ENCODE measurements around the gene LIMS1. TPM values are rescaled to one million over a fixed set of nuclear protein-coding genes. Genes with fewer than 3 reads are reported as not detected.
"Not testable (repeated sequence)": the region's sequence is repeated elsewhere in the genome, so short reads cannot be mapped to it uniquely, and the experiment has no call there.

The LIMS1 gene
- polyA plus RNA-seq, 4 donors = 8.3 to 51.4 (median 21.7) TPM

DNA sequence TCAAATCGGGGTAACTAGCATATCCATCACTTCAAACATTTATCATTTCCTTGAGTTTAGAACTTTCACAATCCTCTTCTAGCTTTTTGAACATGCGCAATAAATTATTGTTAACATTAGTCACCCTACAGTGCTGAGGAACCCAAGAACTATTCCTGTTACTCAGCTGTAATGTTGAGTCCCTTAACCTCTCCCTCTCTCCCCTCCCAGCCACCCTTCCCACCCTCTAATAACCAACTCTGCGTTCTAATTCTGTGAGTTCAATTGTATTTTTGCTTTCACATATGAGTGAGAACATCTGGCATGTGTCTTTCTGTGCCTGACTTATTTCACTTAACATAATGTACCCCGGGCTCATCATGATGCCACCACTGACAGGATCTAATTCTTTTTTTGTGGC lies 106.5 kb downstream of the LIMS1 start:
- Histone ChIP-seq H3K4me3 (ENCODE audit: low read depth in 1 of 3, low read length in 3 of 3) (no peak overlapping the region), H3K36me3 (ENCODE audit: control insufficient read depth in 3 of 3, insufficient read depth in 2 of 3, low read depth in 1 of 3, low read length in 3 of 3) (peaks cover 0 to 9% (median 0%) of the 10 kb centered on the region in 3 donors), H3K27me3 (ENCODE audit: control insufficient read depth in 3 of 3, insufficient read depth in 3 of 3, low read length in 3 of 3) (no peaks in the 10 kb centered on the region), H3K27ac (ENCODE audit: low read depth in 1 of 3, low read length in 2 of 3) (no peak overlapping the region), H3K9me3 (ENCODE audit: control insufficient read depth in 2 of 2, insufficient read depth in 1 of 2, low read depth in 1 of 2, low read length in 1 of 2) (peaks cover 0 to 16% of the 10 kb centered on the region in 2 donors), H3K4me1 (ENCODE audit: control insufficient read depth in 3 of 3, insufficient read depth in 2 of 3, low read depth in 1 of 3, low read length in 2 of 3) (peaks cover 5 to 19% (median 12%) of the 10 kb centered on the region in 3 donors)
- no peak for DNase-seq
- FAIRE-seq = no peak
- WGBS, 3 donors = 55 to 86% (median 76%) methylated on average over 4 of the region's 4 CpGs

DNA sequence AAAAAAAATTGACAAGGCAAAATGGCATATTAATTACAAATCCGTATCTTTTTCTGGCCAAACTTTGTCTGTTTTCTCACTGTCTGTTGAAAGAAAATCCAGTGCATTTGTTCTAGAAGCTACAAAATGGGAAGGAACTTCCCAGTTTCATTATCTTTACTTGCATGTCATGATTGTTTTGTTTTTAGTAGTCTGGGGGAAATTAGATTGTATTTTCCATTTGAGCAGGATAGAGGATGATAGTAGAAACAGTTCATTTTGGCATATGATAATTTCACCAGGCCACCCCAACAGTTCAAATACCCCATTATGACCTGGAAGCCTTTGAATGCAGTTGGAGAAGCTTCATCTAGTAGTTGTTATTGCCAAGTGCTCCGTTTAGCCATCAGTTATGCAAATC lies 107.5 kb downstream of the LIMS1 start:
- Histone ChIP-seq H3K27me3 (ENCODE audit: control insufficient read depth in 3 of 3, insufficient read depth in 3 of 3, low read length in 3 of 3) (no peaks in the 10 kb centered on the region), H3K36me3 (ENCODE audit: control insufficient read depth in 3 of 3, insufficient read depth in 2 of 3, low read depth in 1 of 3, low read length in 3 of 3) (peaks cover 0 to 9% (median 0%) of the 10 kb centered on the region in 3 donors), H3K27ac (ENCODE audit: low read depth in 1 of 3, low read length in 2 of 3) (no peak overlapping the region), H3K9me3 (ENCODE audit: control insufficient read depth in 2 of 2, insufficient read depth in 1 of 2, low read depth in 1 of 2, low read length in 1 of 2) (peaks cover 0 to 18% of the 10 kb centered on the region in 2 donors), H3K4me1 (ENCODE audit: control insufficient read depth in 3 of 3, insufficient read depth in 2 of 3, low read depth in 1 of 3, low read length in 2 of 3) (peaks cover under 1 to 9% (median 4%) of the 10 kb centered on the region in 3 donors), H3K4me3 (ENCODE audit: low read depth in 1 of 3, low read length in 3 of 3) (no peak overlapping the region)
- DNase-seq (no peak), FAIRE-seq (no peak)
- 65 to 88% (median 78%) methylated on average over 2 of the region's 2 CpGs for WGBS, 3 donors

DNA sequence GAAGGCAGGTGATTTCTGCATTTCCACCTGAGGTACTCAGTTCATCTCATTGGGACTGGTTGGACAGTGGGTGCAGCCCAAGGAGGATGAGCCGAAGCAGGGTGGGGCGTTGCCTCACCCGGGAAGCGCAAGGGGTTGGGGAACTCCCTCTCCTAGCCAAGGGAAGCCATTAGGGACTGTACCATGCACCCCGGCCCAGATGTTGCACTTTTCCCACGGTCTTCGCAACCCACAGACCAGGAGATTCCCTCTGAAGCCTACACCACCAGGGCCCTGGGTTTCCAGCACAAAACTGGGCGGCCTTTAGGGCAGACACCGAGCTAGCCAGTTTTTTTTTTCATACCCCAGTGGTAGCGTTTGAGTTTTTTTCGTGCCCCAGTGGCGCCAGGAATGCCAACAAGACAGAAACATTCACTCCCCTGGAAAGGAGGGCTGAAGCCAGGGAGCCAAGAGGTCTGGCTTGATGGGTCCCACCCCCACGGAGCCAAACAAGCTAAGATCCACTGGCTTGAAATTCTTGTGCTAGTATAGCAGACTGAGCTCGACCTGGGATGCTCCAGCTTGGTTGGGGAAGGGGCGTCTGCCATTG lies 109.1 kb downstream of the LIMS1 start:
- Histone ChIP-seq H3K36me3 (ENCODE audit: control insufficient read depth in 3 of 3, insufficient read depth in 2 of 3, low read depth in 1 of 3, low read length in 3 of 3) (peaks cover 0 to 9% (median 0%) of the 10 kb centered on the region in 3 donors), H3K27ac (ENCODE audit: low read depth in 1 of 3, low read length in 2 of 3) (no peak overlapping the region), H3K4me3 (ENCODE audit: low read depth in 1 of 3, low read length in 3 of 3) (no peak overlapping the region), H3K9me3 (ENCODE audit: control insufficient read depth in 2 of 2, insufficient read depth in 1 of 2, low read depth in 1 of 2, low read length in 1 of 2) (peaks cover 0 to 18% of the 10 kb centered on the region in 2 donors), H3K4me1 (ENCODE audit: control insufficient read depth in 3 of 3, insufficient read depth in 2 of 3, low read depth in 1 of 3, low read length in 2 of 3) (peaks cover 0 to under 1% (median 0%) of the 10 kb centered on the region in 3 donors), H3K27me3 (ENCODE audit: control insufficient read depth in 3 of 3, insufficient read depth in 3 of 3, low read length in 3 of 3) (no peaks in the 10 kb centered on the region)
- no peak for FAIRE-seq
- WGBS, 3 donors = 92 to 93% (median 93%) methylated on average over 15 of the region's 15 CpGs
- DNase-seq = no peak

DNA sequence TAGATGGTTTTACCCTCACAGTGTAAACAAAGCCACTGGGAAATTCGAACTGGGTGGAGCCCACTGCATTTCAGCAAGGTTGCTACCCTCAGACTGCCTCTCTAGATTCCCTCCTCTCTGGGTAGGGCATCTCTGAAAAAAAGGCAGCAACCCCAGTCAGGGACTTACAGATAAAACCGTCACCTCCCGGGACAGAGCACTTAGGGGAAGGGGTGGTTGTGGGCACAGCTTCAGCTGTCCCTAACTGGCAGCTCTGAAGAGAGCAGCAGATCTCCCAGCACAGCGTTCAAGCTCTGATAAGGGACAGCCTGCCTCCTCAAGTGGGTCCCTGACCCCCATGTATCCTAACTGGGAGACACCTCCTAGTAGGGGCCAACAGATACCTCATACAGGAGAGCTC lies 109.6 kb downstream of the LIMS1 start:
- 95 to 98% (median 95%) methylated on average over 4 of the region's 4 CpGs for WGBS, 3 donors
- H3K36me3 ChIP-seq (ENCODE audit: control insufficient read depth in 3 of 3, insufficient read depth in 2 of 3, low read depth in 1 of 3, low read length in 3 of 3); H3K4me3 ChIP-seq (ENCODE audit: low read depth in 1 of 3, low read length in 3 of 3); FAIRE-seq; H3K27ac ChIP-seq (ENCODE audit: low read depth in 1 of 3, low read length in 2 of 3); DNase-seq; H3K4me1 ChIP-seq (ENCODE audit: control insufficient read depth in 3 of 3, insufficient read depth in 2 of 3, low read depth in 1 of 3, low read length in 2 of 3); H3K27me3 ChIP-seq (ENCODE audit: control insufficient read depth in 3 of 3, insufficient read depth in 3 of 3, low read length in 3 of 3): not testable (repeated sequence)
- H3K9me3 ChIP-seq (ENCODE audit: control insufficient read depth in 2 of 2, insufficient read depth in 1 of 2, low read depth in 1 of 2, low read length in 1 of 2) = peaks cover 0 to 18% of the 10 kb centered on the region in 2 donors

DNA sequence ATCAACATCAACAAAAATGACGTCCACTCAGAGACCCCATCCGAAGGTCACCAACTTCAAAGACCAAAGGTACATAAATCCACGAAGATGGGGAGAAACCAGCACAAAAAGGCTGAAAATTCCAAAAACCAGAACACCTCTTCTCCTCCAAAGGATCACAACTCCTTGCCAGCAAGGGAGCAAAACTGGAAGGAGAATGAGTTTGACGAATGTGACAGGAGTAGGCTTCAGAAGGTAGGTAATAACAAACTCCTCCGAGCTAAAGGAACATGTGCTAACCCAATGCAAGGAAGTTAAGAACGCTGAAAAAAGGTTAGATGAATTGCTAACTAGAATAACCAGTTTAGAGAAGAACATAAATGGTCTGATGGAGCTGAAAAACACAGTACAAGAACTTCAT lies 110.2 kb downstream of the LIMS1 start:
- not testable (repeated sequence) for FAIRE-seq

DNA sequence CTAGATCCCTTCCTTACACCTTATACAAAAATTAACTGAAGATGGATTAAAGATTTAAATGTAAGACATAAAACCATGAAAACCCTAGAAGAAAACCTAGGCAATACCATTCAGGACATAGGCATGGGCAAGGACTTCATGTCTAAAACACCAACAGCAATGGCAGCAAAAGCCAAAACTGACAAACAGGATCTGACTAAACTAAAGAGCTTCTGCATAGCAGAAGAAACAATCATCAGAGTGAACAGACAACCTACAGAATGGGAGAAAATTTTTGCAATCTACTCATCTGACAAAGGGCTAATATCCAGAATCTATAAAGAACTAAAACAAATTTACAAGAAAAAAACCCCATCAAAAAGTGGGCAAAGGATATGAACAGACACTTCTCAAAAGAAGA lies 114.5 kb downstream of the LIMS1 start:
- H3K9me3 ChIP-seq (ENCODE audit: control insufficient read depth in 2 of 2, insufficient read depth in 1 of 2, low read depth in 1 of 2, low read length in 1 of 2); H3K27me3 ChIP-seq (ENCODE audit: control insufficient read depth in 3 of 3, insufficient read depth in 3 of 3, low read length in 3 of 3); DNase-seq; H3K36me3 ChIP-seq (ENCODE audit: control insufficient read depth in 3 of 3, insufficient read depth in 2 of 3, low read depth in 1 of 3, low read length in 3 of 3); H3K27ac ChIP-seq (ENCODE audit: low read depth in 1 of 3, low read length in 2 of 3); FAIRE-seq; H3K4me3 ChIP-seq (ENCODE audit: low read depth in 1 of 3, low read length in 3 of 3); H3K4me1 ChIP-seq (ENCODE audit: control insufficient read depth in 3 of 3, insufficient read depth in 2 of 3, low read depth in 1 of 3, low read length in 2 of 3): not testable (repeated sequence)

More for the DNA sequence above, 110.2 kb downstream of the LIMS1 start:
- not testable (repeated sequence) for H3K4me1 ChIP-seq (ENCODE audit: control insufficient read depth in 3 of 3, insufficient read depth in 2 of 3, low read depth in 1 of 3, low read length in 2 of 3); H3K27me3 ChIP-seq (ENCODE audit: control insufficient read depth in 3 of 3, insufficient read depth in 3 of 3, low read length in 3 of 3); H3K36me3 ChIP-seq (ENCODE audit: control insufficient read depth in 3 of 3, insufficient read depth in 2 of 3, low read depth in 1 of 3, low read length in 3 of 3); H3K4me3 ChIP-seq (ENCODE audit: low read depth in 1 of 3, low read length in 3 of 3); H3K27ac ChIP-seq (ENCODE audit: low read depth in 1 of 3, low read length in 2 of 3); DNase-seq
- 96 to 98% (median 98%) methylated on average over 6 of the region's 6 CpGs for WGBS, 3 donors
- peaks cover 0 to 18% of the 10 kb centered on the region in 2 donors for H3K9me3 ChIP-seq (ENCODE audit: control insufficient read depth in 2 of 2, insufficient read depth in 1 of 2, low read depth in 1 of 2, low read length in 1 of 2)

DNA sequence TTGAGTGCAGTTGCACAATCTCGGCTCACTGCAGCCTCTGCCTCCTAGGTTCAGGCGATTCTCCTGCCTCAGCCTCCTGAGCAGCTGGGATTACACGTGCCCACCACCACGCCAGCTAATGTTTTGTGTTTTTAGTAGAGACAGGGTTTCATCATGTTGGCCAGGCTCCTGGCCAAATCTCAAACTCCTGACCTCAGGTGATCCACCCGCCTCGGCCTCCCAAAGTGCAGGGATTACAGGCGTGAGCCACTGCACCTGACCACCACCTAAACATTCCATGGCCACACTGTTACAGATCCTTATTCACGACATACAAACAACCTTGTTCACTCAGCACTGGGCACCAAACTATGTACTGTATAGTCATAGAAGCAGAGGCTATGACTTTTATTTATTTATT lies 116.2 kb downstream of the LIMS1 start:
- not testable (repeated sequence) for H3K4me3 ChIP-seq (ENCODE audit: low read depth in 1 of 3, low read length in 3 of 3); H3K27me3 ChIP-seq (ENCODE audit: control insufficient read depth in 3 of 3, insufficient read depth in 3 of 3, low read length in 3 of 3); H3K9me3 ChIP-seq (ENCODE audit: control insufficient read depth in 2 of 2, insufficient read depth in 1 of 2, low read depth in 1 of 2, low read length in 1 of 2); H3K4me1 ChIP-seq (ENCODE audit: control insufficient read depth in 3 of 3, insufficient read depth in 2 of 3, low read depth in 1 of 3, low read length in 2 of 3); H3K36me3 ChIP-seq (ENCODE audit: control insufficient read depth in 3 of 3, insufficient read depth in 2 of 3, low read depth in 1 of 3, low read length in 3 of 3); DNase-seq; FAIRE-seq; H3K27ac ChIP-seq (ENCODE audit: low read depth in 1 of 3, low read length in 2 of 3)
- 93 to 98% (median 97%) methylated on average over 8 of the region's 8 CpGs for WGBS, 3 donors

DNA sequence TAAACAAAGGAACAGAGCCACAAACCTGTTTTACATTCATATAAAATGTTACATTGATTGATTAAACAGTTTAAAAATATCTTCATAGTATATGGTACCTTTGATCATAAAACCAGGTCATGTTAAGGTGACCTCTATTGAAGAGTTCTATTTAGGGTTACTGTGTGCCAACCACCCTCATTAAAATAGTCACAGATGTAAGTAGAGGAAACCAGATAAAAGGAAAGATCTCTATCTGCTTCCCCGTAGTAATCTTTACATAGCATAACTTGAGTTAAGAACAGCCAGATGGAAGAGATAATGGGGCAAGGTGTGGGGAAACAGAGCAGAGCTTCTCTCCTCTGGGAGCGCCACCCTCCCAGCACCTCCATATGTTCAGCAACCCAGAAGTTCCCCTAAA lies 117.2 kb downstream of the LIMS1 start:
- H3K4me3 ChIP-seq (ENCODE audit: low read depth in 1 of 3, low read length in 3 of 3); DNase-seq; H3K36me3 ChIP-seq (ENCODE audit: control insufficient read depth in 3 of 3, insufficient read depth in 2 of 3, low read depth in 1 of 3, low read length in 3 of 3); H3K4me1 ChIP-seq (ENCODE audit: control insufficient read depth in 3 of 3, insufficient read depth in 2 of 3, low read depth in 1 of 3, low read length in 2 of 3); H3K9me3 ChIP-seq (ENCODE audit: control insufficient read depth in 2 of 2, insufficient read depth in 1 of 2, low read depth in 1 of 2, low read length in 1 of 2); H3K27me3 ChIP-seq (ENCODE audit: control insufficient read depth in 3 of 3, insufficient read depth in 3 of 3, low read length in 3 of 3); FAIRE-seq; H3K27ac ChIP-seq (ENCODE audit: low read depth in 1 of 3, low read length in 2 of 3): not testable (repeated sequence)
- 0 to 19% (median 17%) methylated on average over 1 of the region's 2 CpGs for WGBS, 3 donors
